Suppressor macrophage treated with lipopolysaccharide for 4 hours (primary cell): Measurements from ENCODE around the gene CKMT2.

ENCODE experiments used
- DNase-seq: peaks from one replicate; pipeline ENCODE4 v3.0.0-alpha.2; 2020

The CKMT2 gene

DNA sequence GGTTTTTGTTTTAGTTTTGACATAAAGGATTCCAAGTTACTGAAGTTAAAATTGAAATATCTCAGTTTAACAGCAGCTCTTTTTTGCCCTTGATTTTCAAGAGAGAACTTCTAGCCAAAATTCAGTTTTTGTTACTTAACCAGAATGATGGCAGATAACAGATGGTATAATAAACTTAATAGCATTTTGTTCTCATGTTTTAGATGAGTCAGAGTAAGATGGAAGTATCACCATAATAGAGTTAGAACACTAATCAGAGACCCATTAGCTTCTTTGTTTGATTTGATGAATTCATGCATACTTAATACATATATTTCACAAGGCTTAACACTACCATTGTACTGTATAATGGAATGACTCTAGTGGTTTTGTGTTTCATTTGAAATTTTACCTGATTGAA lies 80.2 kb downstream of the CKMT2 start:
- DNase-seq: no peak

DNA sequence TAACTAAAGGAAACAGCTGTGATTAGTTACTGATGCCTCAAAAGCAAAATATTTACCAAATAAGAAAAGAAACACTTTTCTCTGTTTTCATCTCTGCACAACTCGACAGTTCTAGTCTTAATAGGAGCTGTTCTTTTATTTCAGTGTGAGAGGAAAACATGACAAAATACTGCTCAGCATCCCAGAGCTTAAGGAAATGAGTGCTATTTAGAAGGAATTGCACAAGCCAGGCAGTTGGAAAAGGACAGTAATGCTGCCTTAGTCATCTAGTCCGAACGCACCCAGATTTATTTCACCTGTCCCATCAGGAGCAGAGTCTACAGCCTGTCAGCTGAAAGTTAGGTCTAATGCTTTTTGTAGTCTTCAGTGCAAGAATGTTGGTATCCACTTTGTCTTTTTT lies 80.6 kb downstream of the CKMT2 start:
- no peak for DNase-seq

DNA sequence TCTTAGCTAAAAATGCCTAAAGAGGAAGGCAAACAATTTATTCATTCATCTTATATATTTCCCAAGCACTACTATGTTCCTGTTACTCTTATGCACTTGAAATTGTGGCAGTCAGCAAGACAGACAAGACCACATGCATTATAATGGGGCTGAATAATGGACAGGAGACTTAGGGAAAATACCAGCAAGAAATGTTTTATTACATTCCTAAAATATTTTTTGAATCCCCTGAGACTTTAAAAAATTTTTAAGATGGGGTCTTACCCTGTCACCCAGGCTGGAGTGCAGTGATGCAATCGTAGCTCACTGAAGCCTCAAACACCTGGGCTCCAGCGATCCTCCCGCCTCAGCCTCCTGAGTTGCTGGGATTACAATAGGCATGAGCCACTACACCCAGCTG lies 81.5 kb downstream of the CKMT2 start:
- DNase-seq: no peak

DNA sequence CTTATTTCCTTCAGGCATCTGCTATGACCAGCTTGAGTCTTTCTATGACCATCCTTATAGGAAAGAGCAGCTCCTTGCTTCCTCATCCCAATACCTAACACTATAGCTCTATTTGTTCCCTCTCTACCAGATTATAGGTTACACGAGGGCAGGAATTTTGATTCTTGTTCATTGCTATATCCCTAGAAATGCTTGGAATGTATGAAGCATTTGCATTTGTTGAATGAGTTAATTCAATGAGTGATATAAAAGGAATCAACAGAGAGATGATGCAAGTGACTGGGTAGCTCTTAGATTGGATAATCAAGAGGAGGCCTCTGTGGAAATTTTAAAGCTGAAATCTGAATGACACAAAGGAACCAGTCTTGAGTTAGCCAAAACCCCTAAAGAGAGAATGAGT lies 82.2 kb downstream of the CKMT2 start:
- no peak for DNase-seq

DNA sequence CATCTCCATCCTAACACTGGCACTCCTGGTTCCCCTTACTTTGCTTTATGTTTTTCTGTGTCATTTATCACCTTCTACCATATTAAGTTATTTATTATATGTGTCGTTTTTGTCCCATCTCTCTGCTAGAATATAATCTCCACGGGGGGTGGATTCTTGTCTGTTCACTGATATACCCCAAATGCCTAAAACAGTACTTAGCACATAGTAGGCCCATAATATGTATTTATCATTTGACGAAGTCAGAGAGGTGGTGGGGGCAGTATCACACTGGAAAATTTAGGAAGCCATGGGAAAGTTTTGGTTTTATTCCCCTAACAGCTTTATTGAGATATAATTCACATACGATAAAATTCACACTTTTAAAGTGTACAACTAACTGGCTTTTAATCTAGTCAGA lies 82.7 kb downstream of the CKMT2 start:
- DNase-seq: no peak
